IMR-90 (cell line): Measurements from ENCODE around the gene MEST.

ENCODE experiments used
- BHLHE40 ChIP-seq: fragments of 150-350 bp; IDR thresholded peaks from 2 replicates; pipeline ENCODE4 v1.6.1; 2016; ENCODE audit warnings: mild to moderate bottlenecking, low read depth, low read length
- CEBPB ChIP-seq: IDR thresholded peaks from 2 replicates; pipeline ENCODE4 v1.6.1; 2012; ENCODE audit warnings: low read depth, low read length, improper control_type of control experiment
- CHD1 ChIP-seq: IDR thresholded peaks from 2 replicates; pipeline ENCODE4 v1.6.1; 2012; ENCODE audit warnings: low read depth, low read length, improper control_type of control experiment
- FOS ChIP-seq: fragments of 150-350 bp; IDR thresholded peaks from 2 replicates; pipeline ENCODE4 v1.6.1; 2016; ENCODE audit warnings: low read depth, low read length
- MAFK ChIP-seq: IDR thresholded peaks from 2 replicates; pipeline ENCODE4 v1.6.1; 2012; ENCODE audit warnings: low read depth, low read length, improper control_type of control experiment
- POLR2A ChIP-seq: IDR thresholded peaks from 2 replicates; pipeline ENCODE4 v1.6.1; 2012; ENCODE audit warnings: mild to moderate bottlenecking, low read depth, low read length
- RFX5 ChIP-seq: IDR thresholded peaks from 2 replicates; pipeline ENCODE4 v1.8.0; 2012; ENCODE audit warnings: low read depth, mild to moderate bottlenecking, low read length, moderate library complexity
- SMC3 ChIP-seq: fragments of 150-350 bp; IDR thresholded peaks from 2 replicates; pipeline ENCODE4 v1.6.1; 2016; ENCODE audit warnings: low read depth, mild to moderate bottlenecking, antibody characterized with exemption, low read length, moderate library complexity
- TF ChIP-seq, protein P1 (sequence below): conservative IDR thresholded peaks from 2 replicates; pipeline ENCODE4 v1.5.1; 2012; ENCODE audit warnings: mild to moderate bottlenecking, low read depth, low read length, improper control_type of control experiment

DNA sequence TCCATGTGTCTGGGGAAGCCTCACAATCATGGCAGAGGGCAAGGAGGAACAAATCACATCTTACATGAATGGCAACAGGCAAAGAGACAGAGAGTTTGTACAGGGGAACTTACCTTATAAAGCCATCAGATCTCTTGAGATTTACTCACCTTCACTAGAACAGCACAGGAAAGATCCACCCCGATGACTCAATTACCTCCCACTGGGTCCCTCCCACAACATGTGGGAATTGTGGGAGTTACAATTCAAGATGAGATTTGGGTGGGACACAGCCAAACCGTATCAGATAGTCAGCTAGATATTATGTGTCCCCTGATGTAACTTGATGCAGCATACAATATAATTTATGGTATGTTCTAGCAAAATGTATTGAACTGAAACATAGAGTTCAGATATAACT is 36.9 kb upstream of the MEST start:
- TF ChIP-seq BHLHE40 (no peak), POLR2A (no peak), CEBPB (no peak), CHD1 (no peak), MAFK (no peak), RFX5 (no peak), FOS (no peak), SMC3 (no peak)
- TF ChIP-seq, protein P1, sequence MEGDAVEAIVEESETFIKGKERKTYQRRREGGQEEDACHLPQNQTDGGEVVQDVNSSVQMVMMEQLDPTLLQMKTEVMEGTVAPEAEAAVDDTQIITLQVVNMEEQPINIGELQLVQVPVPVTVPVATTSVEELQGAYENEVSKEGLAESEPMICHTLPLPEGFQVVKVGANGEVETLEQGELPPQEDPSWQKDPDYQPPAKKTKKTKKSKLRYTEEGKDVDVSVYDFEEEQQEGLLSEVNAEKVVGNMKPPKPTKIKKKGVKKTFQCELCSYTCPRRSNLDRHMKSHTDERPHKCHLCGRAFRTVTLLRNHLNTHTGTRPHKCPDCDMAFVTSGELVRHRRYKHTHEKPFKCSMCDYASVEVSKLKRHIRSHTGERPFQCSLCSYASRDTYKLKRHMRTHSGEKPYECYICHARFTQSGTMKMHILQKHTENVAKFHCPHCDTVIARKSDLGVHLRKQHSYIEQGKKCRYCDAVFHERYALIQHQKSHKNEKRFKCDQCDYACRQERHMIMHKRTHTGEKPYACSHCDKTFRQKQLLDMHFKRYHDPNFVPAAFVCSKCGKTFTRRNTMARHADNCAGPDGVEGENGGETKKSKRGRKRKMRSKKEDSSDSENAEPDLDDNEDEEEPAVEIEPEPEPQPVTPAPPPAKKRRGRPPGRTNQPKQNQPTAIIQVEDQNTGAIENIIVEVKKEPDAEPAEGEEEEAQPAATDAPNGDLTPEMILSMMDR, result no peak
